ENCODE measurements around the gene CSKMT. TPM values are rescaled to one million over a fixed set of nuclear protein-coding genes. Genes with fewer than 3 reads are reported as not detected.

The CSKMT gene
- total and polyA plus RNA-seq, 4 experiments from 2014 or later = 3.0 to 32.3 (median 17.6) TPM

GRCh38 chr11:62622476-62623089, 42.5 kb upstream of the CSKMT start:
- H3K4me3 ChIP-seq (ENCODE audit: low read length in 2 of 2) = no peak overlapping the region
- peaks cover 26% of the 10 kb centered on the region for H3K4me1 ChIP-seq (ENCODE audit: insufficient read depth, low read length)
- no peaks in the 10 kb centered on the region for H3K27me3 ChIP-seq (ENCODE audit: insufficient read depth, low read length)
- CTCF ChIA-PET (ENCODE audit: partially characterized antibody) = interaction anchor here (0.8 to 2.0 kb wide), 9 partner anchors 11 to 71 kb away, joined by 3 to 23 read pairs (median 4); partner anchors contain the start of genes C11orf98, CSKMT, INTS5 and MTA2
- H3K27ac ChIP-seq (ENCODE audit: low read depth, low read length) = peak overlapping the region; percentile 94
- H3K9me3 Mint-ChIP-seq = no peaks in the 10 kb centered on the region
- peak overlapping the region; percentile 86 to 97 (median 90) for H3K4me3 Mint-ChIP-seq
- peaks cover 26% of the 10 kb centered on the region for H3K36me3 ChIP-seq (ENCODE audit: insufficient read depth, low read length)
- H3K9me3 ChIP-seq (ENCODE audit: control insufficient read depth in 1 of 2, low read length in 2 of 2) = no peaks in the 10 kb centered on the region
- H3K27me3 Mint-ChIP-seq = no peaks in the 10 kb centered on the region
- peaks cover 19 to 29% (median 20%) of the 10 kb centered on the region in 4 donors for H3K4me1 Mint-ChIP-seq
- no peak for DNase-seq
- peak overlapping the region; percentile 91 to 99 (median 96) for H3K27ac Mint-ChIP-seq
- POLR2A ChIA-PET (ENCODE audit: partially characterized antibody) = interaction anchor here (0.6 to 8.0 kb wide), 32 partner anchors 9 to 233 kb away, joined by 3 to 114 read pairs (median 8); partner anchors contain the start of genes C11orf98, CSKMT, EEF1G and EML3
- H3K36me3 Mint-ChIP-seq = peaks cover 20 to 41% of the 10 kb centered on the region in 2 donors
- intact Hi-C loops (cut with micrococcal nuclease) = loop anchor here (1.0 to 2.0 kb wide), 4 partner anchors 24 to 42 kb away; partner anchors contain the start of genes C11orf98, CSKMT, GANAB and INTS5

GRCh38 chr11:62627713-62628112, 37.4 kb upstream of the CSKMT start:
- DNase-seq = no peak
- ChIA-PET POLR2A (ENCODE audit: partially characterized antibody) (interaction anchor here (1.2 to 2.7 kb wide), 2 partner anchors 19 to 25 kb away, joined by 3 to 12 read pairs; partner anchors contain the start of genes GANAB and INTS5), CTCF (ENCODE audit: partially characterized antibody) (interaction anchor here (0.9 kb wide), 1 partner anchor 36 kb away, joined by 4 read pairs; the partner anchor contains the start of gene TUT1)
- H3K9me3 ChIP-seq (ENCODE audit: control insufficient read depth in 1 of 2, low read length in 2 of 2) = no peaks in the 10 kb centered on the region
- peak overlapping the region in 6 of 7 donors; percentile 3 to 83 (median 52) for H3K27ac Mint-ChIP-seq
- peaks cover 53 to 72% of the 10 kb centered on the region in 2 donors for H3K36me3 Mint-ChIP-seq
- peaks cover 71% of the 10 kb centered on the region for H3K36me3 ChIP-seq (ENCODE audit: insufficient read depth, low read length)
- no peaks in the 10 kb centered on the region for H3K27me3 ChIP-seq (ENCODE audit: insufficient read depth, low read length)
- H3K9me3 Mint-ChIP-seq = no peaks in the 10 kb centered on the region
- H3K27me3 Mint-ChIP-seq = no peaks in the 10 kb centered on the region
- intact Hi-C loops (cut with micrococcal nuclease) = no loop called here
- no peaks in the 10 kb centered on the region for H3K4me1 ChIP-seq (ENCODE audit: insufficient read depth, low read length)
- no peak overlapping the region for H3K4me3 Mint-ChIP-seq
- H3K27ac ChIP-seq (ENCODE audit: low read depth, low read length) = no peak overlapping the region
- no peak overlapping the region for H3K4me3 ChIP-seq (ENCODE audit: low read length in 2 of 2)
- H3K4me1 Mint-ChIP-seq = peaks cover 0 to 4% (median 2%) of the 10 kb centered on the region in 4 donors

DNA sequence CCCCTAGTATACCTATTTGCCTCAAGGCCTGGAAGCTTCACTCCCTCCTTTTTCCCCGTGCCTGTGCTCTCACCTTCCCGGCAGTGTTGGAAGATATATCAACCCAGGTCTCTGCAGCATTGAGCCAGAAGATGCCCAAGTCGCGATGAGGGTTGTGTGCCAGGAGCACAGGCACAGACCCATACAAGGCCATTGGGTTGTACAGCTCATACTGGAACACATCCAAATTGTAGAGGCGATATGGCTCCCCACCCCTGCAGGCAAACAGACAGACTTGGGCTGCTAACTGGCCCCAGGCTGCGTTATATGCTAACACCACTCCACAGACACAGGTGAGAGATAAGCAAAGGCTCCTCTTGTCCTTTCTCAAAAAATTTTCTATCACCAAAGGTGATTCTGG, 32.6 kb upstream of the CSKMT start:
- no peak overlapping the region for H3K4me3 Mint-ChIP-seq
- CTCF ChIA-PET (ENCODE audit: partially characterized antibody) = no interaction called here
- peaks cover 70 to 74% of the 10 kb centered on the region in 2 donors for H3K36me3 Mint-ChIP-seq
- H3K36me3 ChIP-seq (ENCODE audit: insufficient read depth, low read length) = peaks cover 75% of the 10 kb centered on the region
- no peak for DNase-seq
- H3K4me1 Mint-ChIP-seq = peaks cover 6 to 16% (median 9%) of the 10 kb centered on the region in 4 donors
- intact Hi-C loops (cut with micrococcal nuclease) = no loop called here
- H3K4me1 ChIP-seq (ENCODE audit: insufficient read depth, low read length) = peaks cover 5% of the 10 kb centered on the region
- no peaks in the 10 kb centered on the region for H3K9me3 ChIP-seq (ENCODE audit: control insufficient read depth in 1 of 2, low read length in 2 of 2)
- no peak overlapping the region for H3K27ac ChIP-seq (ENCODE audit: low read depth, low read length)
- H3K27me3 ChIP-seq (ENCODE audit: insufficient read depth, low read length) = no peaks in the 10 kb centered on the region
- H3K27ac Mint-ChIP-seq = peak overlapping the region in 5 of 7 donors; percentile 35 to 80 (median 62)
- H3K4me3 ChIP-seq (ENCODE audit: low read length in 2 of 2) = no peak overlapping the region
- POLR2A ChIA-PET (ENCODE audit: partially characterized antibody) = interaction anchor here (1.1 to 2.1 kb wide), 4 partner anchors 9 to 40 kb away, joined by 3 to 8 read pairs (median 6); partner anchors contain the start of genes B3GAT3 and GANAB
- no peaks in the 10 kb centered on the region for H3K9me3 Mint-ChIP-seq
- no peaks in the 10 kb centered on the region for H3K27me3 Mint-ChIP-seq

GRCh38 chr11:62644220-62644619, 20.9 kb upstream of the CSKMT start:
- no peak overlapping the region for H3K27ac ChIP-seq (ENCODE audit: low read depth, low read length)
- Mint-ChIP-seq H3K9me3 (no peaks in the 10 kb centered on the region), H3K27me3 (no peaks in the 10 kb centered on the region), H3K36me3 (peaks cover 8 to 33% of the 10 kb centered on the region in 2 donors), H3K27ac (peak overlapping the region in 6 of 7 donors; percentile 22 to 84 (median 54)), H3K4me1 (peaks cover 20 to 48% (median 34%) of the 10 kb centered on the region in 4 donors), H3K4me3 (peak overlapping the region in 5 of 8 donors; percentile 21 to 64 (median 28))
- H3K4me1 ChIP-seq (ENCODE audit: insufficient read depth, low read length) = peaks cover 49% of the 10 kb centered on the region
- no peak overlapping the region for H3K4me3 ChIP-seq (ENCODE audit: low read length in 2 of 2)
- CTCF ChIA-PET (ENCODE audit: partially characterized antibody) = interaction anchor here (1.9 kb wide), 1 partner anchor 52 kb away, joined by 5 read pairs; no protein-coding TSS in a partner anchor
- H3K36me3 ChIP-seq (ENCODE audit: insufficient read depth, low read length) = peaks cover 16% of the 10 kb centered on the region
- no peak for DNase-seq
- intact Hi-C loops (cut with micrococcal nuclease) = no loop called here
- H3K9me3 ChIP-seq (ENCODE audit: control insufficient read depth in 1 of 2, low read length in 2 of 2) = no peaks in the 10 kb centered on the region
- POLR2A ChIA-PET (ENCODE audit: partially characterized antibody) = interaction anchor here (0.7 to 11.8 kb wide), 8 partner anchors 9 to 87 kb away, joined by 3 to 162 read pairs (median 8); partner anchors contain the start of genes C11orf98, CSKMT, HNRNPUL2 and INTS5
- H3K27me3 ChIP-seq (ENCODE audit: insufficient read depth, low read length) = no peaks in the 10 kb centered on the region

DNA sequence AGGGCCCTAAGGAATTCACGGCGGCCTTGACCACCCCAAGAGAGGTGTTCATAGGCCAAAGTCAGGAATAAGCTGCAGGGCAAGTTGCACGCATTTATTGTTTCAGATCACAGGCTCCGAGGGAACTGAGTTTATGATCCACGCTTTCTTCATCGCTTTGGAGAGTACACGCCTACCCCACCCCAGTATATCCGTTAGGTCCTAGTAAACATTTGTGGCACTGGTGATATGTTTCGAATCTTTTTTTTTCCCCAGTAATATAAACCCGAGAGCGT, 19.5 kb upstream of the CSKMT start:
- Mint-ChIP-seq H3K36me3 (peaks cover 4 to 36% of the 10 kb centered on the region in 2 donors), H3K4me3 (peak overlapping the region; percentile 93 to 99 (median 95)), H3K27ac (peak overlapping the region; percentile 84 to 99 (median 97)), H3K9me3 (no peaks in the 10 kb centered on the region), H3K27me3 (no peaks in the 10 kb centered on the region), H3K4me1 (peaks cover 16 to 50% (median 29%) of the 10 kb centered on the region in 4 donors)
- H3K4me1 ChIP-seq (ENCODE audit: insufficient read depth, low read length) = peaks cover 38% of the 10 kb centered on the region
- ChIA-PET CTCF (ENCODE audit: partially characterized antibody) (interaction anchor here (0.9 to 1.7 kb wide), 4 partner anchors 8 to 251 kb away, joined by 3 to 7 read pairs (median 3); partner anchors contain the start of genes C11orf98 and TUT1), POLR2A (ENCODE audit: partially characterized antibody) (interaction anchor here (1.0 to 11.8 kb wide), 27 partner anchors 9 to 236 kb away, joined by 3 to 162 read pairs (median 10); partner anchors contain the start of genes B3GAT3, BSCL2, C11orf98 and CSKMT)
- H3K27ac ChIP-seq (ENCODE audit: low read depth, low read length) = peak overlapping the region; percentile 92
- H3K9me3 ChIP-seq (ENCODE audit: control insufficient read depth in 1 of 2, low read length in 2 of 2) = no peaks in the 10 kb centered on the region
- intact Hi-C loops (cut with micrococcal nuclease) = no loop called here
- DNase-seq = no peak
- H3K4me3 ChIP-seq (ENCODE audit: low read length in 2 of 2) = peak overlapping the region; percentile 55 to 76
- H3K27me3 ChIP-seq (ENCODE audit: insufficient read depth, low read length) = no peaks in the 10 kb centered on the region
- peaks cover 22% of the 10 kb centered on the region for H3K36me3 ChIP-seq (ENCODE audit: insufficient read depth, low read length)

DNA sequence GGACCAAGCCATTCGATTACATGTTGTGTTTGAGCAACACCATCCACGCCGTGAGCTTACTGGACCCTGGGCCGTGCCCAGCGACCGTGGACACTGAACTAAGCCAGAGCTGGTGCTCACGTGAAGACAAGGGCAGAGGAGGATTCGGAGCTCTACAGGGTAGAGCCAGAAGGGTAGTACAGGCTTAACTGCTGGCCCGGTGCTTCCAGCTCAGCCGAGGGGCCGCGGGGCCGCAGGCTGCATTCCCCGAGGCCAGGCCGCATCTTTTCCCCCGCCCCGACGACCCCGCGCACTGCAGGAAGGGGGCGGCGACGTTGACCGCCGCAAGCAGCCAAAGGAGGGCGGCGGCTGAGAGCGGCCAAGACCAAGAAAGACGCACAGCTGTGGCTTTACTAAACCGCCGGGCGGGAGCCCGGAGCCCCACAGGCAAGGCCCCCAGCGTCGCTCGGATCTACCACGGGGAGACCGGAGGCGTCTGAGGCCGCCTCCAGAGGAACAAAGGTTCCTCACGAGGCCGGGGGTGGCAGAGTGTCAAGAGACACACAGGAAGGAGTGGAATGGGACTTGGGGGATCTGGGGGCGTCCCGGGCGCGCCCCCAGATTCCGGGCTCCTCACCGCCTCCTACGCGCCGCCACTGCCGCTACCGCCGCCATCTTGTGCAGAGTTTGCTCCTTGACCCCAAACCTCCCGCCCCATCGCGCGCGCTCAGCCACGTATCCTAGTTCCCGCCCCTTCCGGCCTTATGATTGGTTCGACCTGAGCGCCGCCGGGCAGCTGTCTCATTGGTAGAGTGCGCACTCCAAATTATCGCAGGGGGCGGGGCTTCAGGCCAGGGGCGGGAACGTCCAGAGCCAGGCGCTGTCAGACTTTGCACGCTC, 18.9 kb upstream of the CSKMT start, which contains the start of gene GANAB:
TSS of gene GANAB (minus strand) at position 668 of the 879 bp plus-strand sequence. CDS start at position 654, 14 bp downstream.
- Histone ChIP-seq H3K4me1 (ENCODE audit: insufficient read depth, low read length) (peaks cover 37% of the 10 kb centered on the region), H3K36me3 (ENCODE audit: insufficient read depth, low read length) (peaks cover 22% of the 10 kb centered on the region), H3K27ac (ENCODE audit: low read depth, low read length) (peak within 1 kb of the TSS; percentile 92), H3K27me3 (ENCODE audit: insufficient read depth, low read length) (no peaks in the 10 kb centered on the region), H3K9me3 (ENCODE audit: control insufficient read depth in 1 of 2, low read length in 2 of 2) (no peaks in the 10 kb centered on the region), H3K4me3 (ENCODE audit: low read length in 2 of 2) (peak within 1 kb of the TSS; percentile 55 to 76)
- peak within 1 kb of the TSS; percentile 93 to 99 (median 95) for H3K4me3 Mint-ChIP-seq
- H3K27me3 Mint-ChIP-seq = no peaks in the 10 kb centered on the region
- H3K4me1 Mint-ChIP-seq = peaks cover 14 to 48% (median 26%) of the 10 kb centered on the region in 4 donors
- H3K27ac Mint-ChIP-seq = peak within 1 kb of the TSS; percentile 84 to 99 (median 97)
- peak; percentile 95 to 99 (median 97) for DNase-seq
- ChIA-PET POLR2A (ENCODE audit: partially characterized antibody) (interaction anchor here (0.6 to 11.8 kb wide), 36 partner anchors 8 to 235 kb away, joined by 3 to 162 read pairs (median 8); partner anchors contain the start of genes B3GAT3, BSCL2, C11orf98 and CSKMT), CTCF (ENCODE audit: partially characterized antibody) (interaction anchor here (0.9 to 1.7 kb wide), 5 partner anchors 8 to 251 kb away, joined by 3 to 7 read pairs (median 3); partner anchors contain the start of genes C11orf98 and TUT1)
- intact Hi-C loops (cut with micrococcal nuclease) = loop anchor here (1.0 to 2.0 kb wide), 5 partner anchors 19 to 63 kb away; partner anchors contain the start of genes C11orf98, CSKMT, EML3 and TUT1
- H3K9me3 Mint-ChIP-seq = no peaks in the 10 kb centered on the region
- H3K36me3 Mint-ChIP-seq = peaks cover 0 to 34% of the 10 kb centered on the region in 2 donors

All from CD4-positive, alpha-beta memory T cell (primary cell).